HFFc6 (cell line): ENCODE data around the gene REXO5. TPM values are rescaled to one million over a fixed set of nuclear protein-coding genes. Genes with fewer than 3 reads are reported as not detected.
A peak's percentile ranks its signal among the peaks of the same experiment; 100 is the strongest.

ENCODE experiments used
- DNase-seq: peaks from one replicate; pipeline ENCODE4 v3.0.0-alpha.2; 2018
- H3K27ac Mint-ChIP-seq: 2 replicates; pipeline ENCODE4 v1.8.0; 2020; ENCODE audit warnings: mild to moderate bottlenecking, mixed read lengths
- H3K27me3 Mint-ChIP-seq: 2 replicates; pipeline ENCODE4 v1.8.0; 2021; ENCODE audit warnings: mild to moderate bottlenecking, moderate library complexity, mixed read lengths; ENCODE audit not compliant: insufficient read depth
- H3K36me3 Mint-ChIP-seq: 2 replicates; pipeline ENCODE4 v1.8.0; 2021; ENCODE audit warnings: low read depth, mixed read lengths
- H3K4me1 Mint-ChIP-seq: 2 replicates; pipeline ENCODE4 v1.8.0; 2020; ENCODE audit warnings: low read depth, mixed read lengths
- H3K4me3 Mint-ChIP-seq: 2 replicates; pipeline ENCODE4 v1.8.0; 2020; ENCODE audit warnings: mild to moderate bottlenecking, moderate library complexity, mixed read lengths
- H3K9me3 Mint-ChIP-seq: 2 replicates; pipeline ENCODE4 v1.8.0; 2020; ENCODE audit warnings: mild to moderate bottlenecking, mixed read lengths
- total RNA-seq, 6 experiments: library from RNA; stranded (reverse); fragmentation: NEBNext Ultra II Directional; extraction: Animal tissue kit (Norgen Biotek cat#: 25700); gene quantifications; 2 replicates in 1 of 6; 3 replicates in 5 of 6; pipeline ENCODE4 v1.2.3, GENCODE V29; 2021
- TF ChIP-seq, protein P1 (sequence below): fragments of 200-600 bp; sonication (generic); IDR thresholded peaks from 2 replicates; pipeline ENCODE4 v1.5.0; 2021; ENCODE audit warnings: antibody characterized with exemption, mild to moderate bottlenecking

Gene REXO5
- total RNA-seq, 6 experiments from 2014 or later = 4.9 to 12.2 (median 9.6) TPM

DNA sequence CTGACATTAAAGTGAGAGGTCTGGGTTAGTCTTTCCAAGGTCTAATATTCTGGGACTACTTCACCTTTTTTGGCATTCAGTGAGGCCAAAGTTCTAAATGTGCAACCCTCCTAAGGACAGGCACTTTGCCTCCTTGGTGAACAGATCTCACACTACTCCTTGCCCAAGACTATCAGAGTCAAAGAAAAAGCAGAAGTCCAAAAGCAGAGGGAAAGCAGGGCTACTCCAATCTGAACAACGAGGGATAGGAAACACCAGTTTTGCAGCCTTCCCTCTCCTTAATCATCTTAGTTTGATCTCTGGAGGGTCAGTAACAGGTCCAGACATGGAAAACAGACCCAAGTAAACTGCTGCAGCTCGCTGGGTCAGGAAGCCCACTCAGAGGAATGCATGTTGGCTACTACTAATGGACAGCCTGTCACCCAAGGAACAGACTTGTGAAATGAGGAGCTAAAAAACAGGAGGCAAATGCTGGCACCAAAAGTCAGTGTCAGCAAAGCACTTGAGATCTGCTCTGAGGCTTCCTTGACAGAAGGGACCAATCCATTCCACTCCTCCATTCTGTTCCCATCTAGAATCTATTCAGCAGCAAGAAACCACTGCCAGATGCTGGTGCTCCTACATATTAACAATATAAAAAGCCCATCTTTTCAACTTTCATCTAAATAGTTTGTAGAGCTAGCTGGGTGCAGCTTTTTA is 63.9 kb downstream of the REXO5 start:
- Mint-ChIP-seq H3K36me3 (peaks cover 24% of the 10 kb centered on the region), H3K27ac (peak overlapping the region; percentile 61), H3K9me3 (no peaks in the 10 kb centered on the region), H3K27me3 (peaks cover 2% of the 10 kb centered on the region; the same call in 1 of the 2 replicates), H3K4me3 (no peak overlapping the region), H3K4me1 (peaks cover 97% of the 10 kb centered on the region)
- DNase-seq = no peak
- TF ChIP-seq, protein P1, sequence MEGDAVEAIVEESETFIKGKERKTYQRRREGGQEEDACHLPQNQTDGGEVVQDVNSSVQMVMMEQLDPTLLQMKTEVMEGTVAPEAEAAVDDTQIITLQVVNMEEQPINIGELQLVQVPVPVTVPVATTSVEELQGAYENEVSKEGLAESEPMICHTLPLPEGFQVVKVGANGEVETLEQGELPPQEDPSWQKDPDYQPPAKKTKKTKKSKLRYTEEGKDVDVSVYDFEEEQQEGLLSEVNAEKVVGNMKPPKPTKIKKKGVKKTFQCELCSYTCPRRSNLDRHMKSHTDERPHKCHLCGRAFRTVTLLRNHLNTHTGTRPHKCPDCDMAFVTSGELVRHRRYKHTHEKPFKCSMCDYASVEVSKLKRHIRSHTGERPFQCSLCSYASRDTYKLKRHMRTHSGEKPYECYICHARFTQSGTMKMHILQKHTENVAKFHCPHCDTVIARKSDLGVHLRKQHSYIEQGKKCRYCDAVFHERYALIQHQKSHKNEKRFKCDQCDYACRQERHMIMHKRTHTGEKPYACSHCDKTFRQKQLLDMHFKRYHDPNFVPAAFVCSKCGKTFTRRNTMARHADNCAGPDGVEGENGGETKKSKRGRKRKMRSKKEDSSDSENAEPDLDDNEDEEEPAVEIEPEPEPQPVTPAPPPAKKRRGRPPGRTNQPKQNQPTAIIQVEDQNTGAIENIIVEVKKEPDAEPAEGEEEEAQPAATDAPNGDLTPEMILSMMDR = no peak

DNA sequence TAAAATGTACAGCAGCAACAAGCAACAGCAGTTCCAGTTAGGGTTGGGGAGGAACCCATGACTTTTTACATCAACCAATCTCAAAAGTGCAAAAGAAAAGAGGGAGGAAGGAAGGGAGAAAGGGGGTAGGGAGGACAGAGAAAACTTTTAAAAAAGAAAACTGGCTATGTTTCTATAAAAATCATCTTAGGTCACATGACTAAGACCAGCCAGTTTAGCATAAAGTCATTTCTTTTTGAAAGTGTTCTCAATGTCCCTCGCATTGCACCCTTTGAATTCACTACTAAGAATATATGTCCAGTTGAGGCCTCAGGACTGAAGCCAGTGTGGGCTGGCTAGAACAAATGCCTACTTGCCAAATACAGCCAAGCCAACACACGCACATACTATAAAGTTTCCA is 64.9 kb downstream of the REXO5 start:
- Mint-ChIP-seq H3K4me1 (peaks cover 97% of the 10 kb centered on the region), H3K4me3 (no peak overlapping the region), H3K9me3 (no peaks in the 10 kb centered on the region), H3K36me3 (peaks cover 31% of the 10 kb centered on the region), H3K27ac (peak overlapping the region; percentile 61; the same call in 1 of the 2 replicates), H3K27me3 (peaks cover 2% of the 10 kb centered on the region; the same call in 1 of the 2 replicates)
- TF ChIP-seq, protein P1 = no peak
- DNase-seq = no peak

DNA sequence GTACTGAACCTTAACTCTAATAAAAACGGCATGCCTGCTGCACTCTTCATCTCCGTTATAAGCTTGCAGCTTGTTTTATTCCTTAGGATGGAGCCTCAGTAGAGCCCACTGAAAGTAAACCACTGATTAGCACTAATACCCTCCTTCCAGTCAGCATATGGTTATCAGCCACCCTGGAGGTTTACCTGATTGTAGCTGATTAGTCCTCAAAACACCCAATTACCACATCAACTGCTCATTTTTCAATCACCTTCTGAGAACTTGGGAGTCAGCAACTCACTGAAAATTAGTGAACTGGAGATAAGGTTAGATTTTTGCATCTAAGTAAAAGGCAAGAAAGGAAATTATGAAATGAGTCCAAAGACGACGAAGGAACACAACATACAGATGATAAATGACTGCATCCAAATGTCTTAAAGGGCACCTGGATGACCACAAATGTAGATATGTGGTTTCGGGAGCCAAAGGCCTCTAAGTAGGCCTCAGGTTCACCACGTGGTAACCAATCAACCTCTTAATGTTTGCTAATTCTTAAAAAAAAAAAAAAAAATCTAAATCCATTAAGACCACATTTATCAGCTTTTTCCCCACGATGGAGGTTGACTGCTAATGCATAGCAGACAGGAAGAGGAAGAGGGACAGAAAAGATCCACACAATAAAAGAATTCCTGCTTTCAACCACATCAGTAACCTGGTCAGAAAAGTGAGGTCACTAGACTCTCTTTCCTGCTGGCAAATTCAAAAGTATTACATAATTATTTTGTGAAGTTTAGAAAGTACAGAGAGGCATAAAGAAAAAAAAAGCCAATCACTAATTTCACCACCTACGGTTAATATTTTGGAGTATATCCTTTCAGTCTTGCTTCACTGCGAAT is 65.9 kb downstream of the REXO5 start:
- Mint-ChIP-seq H3K9me3 (no peaks in the 10 kb centered on the region), H3K27me3 (peaks cover 2% of the 10 kb centered on the region; the same call in 1 of the 2 replicates), H3K4me1 (peaks cover 95% of the 10 kb centered on the region), H3K36me3 (peaks cover 35% of the 10 kb centered on the region), H3K27ac (no peak overlapping the region), H3K4me3 (no peak overlapping the region)
- no peak for DNase-seq
- TF ChIP-seq, protein P1 = no peak

DNA sequence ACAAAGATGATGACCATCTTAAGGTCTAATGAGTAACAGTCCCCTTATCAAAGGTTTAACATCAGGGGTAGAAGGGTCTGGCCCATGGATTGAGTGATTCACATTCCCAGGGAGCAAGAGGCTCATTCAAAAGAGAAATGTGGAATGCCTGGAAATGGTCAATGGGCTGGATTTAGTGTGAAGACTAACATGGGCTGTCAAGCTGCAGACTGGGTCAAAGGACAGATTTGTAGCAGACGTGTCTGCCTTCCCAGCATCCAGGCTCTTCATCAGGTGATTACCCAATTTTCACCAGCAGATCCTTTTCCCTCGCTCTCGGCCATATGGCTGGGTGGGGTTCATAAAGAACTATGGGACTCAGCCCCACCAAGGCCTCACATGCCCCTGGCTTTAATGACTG is 67.0 kb downstream of the REXO5 start:
- DNase-seq = no peak
- Mint-ChIP-seq H3K27ac (no peak overlapping the region), H3K27me3 (peaks cover 2% of the 10 kb centered on the region; the same call in 1 of the 2 replicates), H3K36me3 (peaks cover 30% of the 10 kb centered on the region), H3K4me3 (no peak overlapping the region), H3K9me3 (no peaks in the 10 kb centered on the region), H3K4me1 (peaks cover 90% of the 10 kb centered on the region)
- TF ChIP-seq, protein P1 = no peak

DNA sequence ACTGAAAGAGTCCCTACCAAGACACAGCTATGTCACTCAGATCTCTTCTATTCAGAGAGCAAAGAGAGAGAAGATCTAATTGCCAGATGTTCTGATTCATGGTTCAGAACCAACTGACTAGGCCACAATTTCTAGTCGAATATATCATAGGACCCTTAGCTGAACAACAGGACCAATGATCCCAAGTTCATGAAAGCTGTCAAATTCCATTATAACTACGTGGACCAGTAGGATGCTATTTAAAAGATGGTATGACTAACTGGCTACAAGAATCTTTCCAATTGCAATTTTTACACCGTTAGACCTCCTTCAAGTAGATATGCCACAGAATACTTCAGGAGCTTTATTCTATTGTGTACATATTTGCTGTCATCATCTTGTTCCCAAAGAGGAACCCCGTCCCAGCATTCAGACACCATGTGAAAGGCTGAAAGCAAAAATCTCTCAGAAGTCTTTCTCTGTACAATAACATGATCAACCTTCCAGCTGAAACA is 67.8 kb downstream of the REXO5 start:
- Mint-ChIP-seq H3K9me3 (no peaks in the 10 kb centered on the region), H3K36me3 (peaks cover 31% of the 10 kb centered on the region), H3K4me3 (no peak overlapping the region), H3K27me3 (peaks cover 2% of the 10 kb centered on the region; the same call in 1 of the 2 replicates), H3K27ac (0 out of 2 replicates have a peak overlapping the region, but pooled peaks have one; percentile 21), H3K4me1 (peaks cover 90% of the 10 kb centered on the region)
- no peak for DNase-seq
- TF ChIP-seq, protein P1 = no peak
